Endothelial cell of umbilical vein (primary cell): ENCODE data around the gene COG4. TPM values are rescaled to one million over a fixed set of nuclear protein-coding genes. Genes with fewer than 3 reads are reported as not detected.

Experiments used
- BruUV-seq: library from RNA; stranded (reverse); fragments of 400-500 nt; replicated peaks from 2 replicates; lab custom pipeline; 2021; lab: Mats Ljungman, UMichigan
- CTCF ChIA-PET: fragments of 300-600, 350-600 bp; sonication (Branson Sonifier 250); formaldehyde crosslinking; loops from one replicate; lab custom pipeline; 2021; ENCODE audit warnings: antibody characterized with exemption, inconsistent platforms; lab: Charles Lee
- POLR2A ChIA-PET: fragments of 300-600, 350-600 bp; sonication (Branson Sonifier 250); formaldehyde crosslinking; loops from one replicate; lab custom pipeline; 2021; ENCODE audit warnings: antibody characterized with exemption, inconsistent platforms; lab: Charles Lee
- DNase-seq: peaks from one replicate; pipeline ENCODE4 v3.0.0-alpha.2; 2011; ENCODE audit warnings: low read depth, low spot score
- FAIRE-seq: peaks from 2 replicates; lab custom pipeline; 2011; peaks lifted over from hg19 to GRCh38; lab: Jason Lieb, UNC
- H2AFZ ChIP-seq: 2 replicates; pipeline ENCODE4 v1.6.0; 2012; ENCODE audit warnings: low read depth, low read length, control low read depth, inconsistent platforms
- H3K27ac ChIP-seq: 2 replicates; pipeline ENCODE4 v1.5.1; 2011; ENCODE audit warnings: low read depth, mild to moderate bottlenecking, control low read depth, low read length, moderate library complexity; ENCODE audit not compliant: insufficient read depth
- H3K27me3 ChIP-seq, 2 experiments: 2 replicates each; pipeline versions ENCODE4 v1.6.0 to v1.6.1; 2011; ENCODE audit warnings: low read length in 2 of 2, mixed read lengths in 1 of 2; ENCODE audit not compliant: control insufficient read depth in 2 of 2, insufficient read depth in 2 of 2
- H3K36me3 ChIP-seq, 2 experiments: 2 replicates in 1 of 2; 3 replicates in 1 of 2; pipeline ENCODE4 v1.5.1; 2011; ENCODE audit warnings: low read length in 2 of 2, mild to moderate bottlenecking in 1 of 2, moderate library complexity in 1 of 2; ENCODE audit not compliant: control insufficient read depth in 2 of 2, insufficient read depth in 2 of 2; ENCODE audit errors: extremely low read depth in 1 of 2
- H3K4me1 ChIP-seq: 3 replicates; pipeline ENCODE4 v1.5.1; 2011; ENCODE audit warnings: mild to moderate bottlenecking, low read length; ENCODE audit not compliant: control insufficient read depth, insufficient read depth; ENCODE audit errors: extremely low read depth
- H3K4me2 ChIP-seq: 2 replicates; pipeline ENCODE4 v1.6.1; 2011; ENCODE audit warnings: low read length, control low read depth, mixed read lengths; ENCODE audit not compliant: insufficient read depth
- H3K4me3 ChIP-seq, 3 experiments: fragments of 200-600 bp in 1 of 3; sonication (generic), shearing (Covaris generic) in 1 of 3; replicated peaks in 1 of 3; 2 replicates each; pipeline ENCODE4 v1.5.1; 2011 to 2016; ENCODE audit warnings: control low read depth in 3 of 3, low read length in 3 of 3, mild to moderate bottlenecking in 2 of 3, inconsistent platforms in 1 of 3, low read depth in 1 of 3, moderate library complexity in 1 of 3; ENCODE audit not compliant: insufficient read depth in 1 of 3
- H3K79me2 ChIP-seq: 2 replicates; pipeline ENCODE4 v1.6.0; 2012; ENCODE audit warnings: low read length, inconsistent platforms; ENCODE audit not compliant: control insufficient read depth, insufficient read depth
- H3K9ac ChIP-seq: replicated peaks from 2 replicates; pipeline ENCODE3; 2011; ENCODE audit warnings: low read length, control low read depth; ENCODE audit not compliant: insufficient read depth; ENCODE audit errors: extremely low read depth
- H3K9me1 ChIP-seq: replicated peaks from 3 replicates; pipeline ENCODE4 v1.6.0; 2011; ENCODE audit warnings: mild to moderate bottlenecking, low read length; ENCODE audit not compliant: control insufficient read depth, insufficient read depth; ENCODE audit errors: extremely low read depth
- H3K9me3 ChIP-seq: replicated peaks from 2 replicates; pipeline ENCODE4 v1.5.1; 2012; ENCODE audit warnings: low read length, inconsistent platforms; ENCODE audit not compliant: control insufficient read depth, insufficient read depth
- H4K20me1 ChIP-seq: replicated peaks from 2 replicates; pipeline ENCODE3; 2011; ENCODE audit warnings: mild to moderate bottlenecking, low read length; ENCODE audit not compliant: control insufficient read depth, insufficient read depth; ENCODE audit errors: extremely low read depth
- EZH2 ChIP-seq: IDR thresholded peaks from 2 replicates; pipeline ENCODE4 v1.6.1; 2012; ENCODE audit warnings: borderline replicate concordance, low read depth, mild to moderate bottlenecking, moderate library complexity, low read length, inconsistent platforms; ENCODE audit not compliant: severe bottlenecking
- FOS ChIP-seq: IDR thresholded peaks from 2 replicates; pipeline ENCODE4 v1.6.1; 2011; ENCODE audit warnings: mild to moderate bottlenecking, low read length, moderate library complexity, borderline replicate concordance; ENCODE audit not compliant: insufficient read depth
- GATA2 ChIP-seq: IDR thresholded peaks from 2 replicates; pipeline ENCODE4 v1.7.0; 2011; ENCODE audit warnings: low read depth, mild to moderate bottlenecking, moderate library complexity, mixed read lengths, low read length; ENCODE audit not compliant: insufficient read length, insufficient read depth
- JUN ChIP-seq: IDR thresholded peaks from 2 replicates; pipeline ENCODE4 v1.6.1; 2011; ENCODE audit warnings: borderline replicate concordance, low read depth; ENCODE audit not compliant: insufficient read length, insufficient read depth
- MYC ChIP-seq: IDR thresholded peaks from one replicate; pipeline ENCODE4 v1.6.1; 2011; ENCODE audit warnings: mild to moderate bottlenecking, low read depth, low read length
- POLR2A ChIP-seq: IDR thresholded peaks from 2 replicates; pipeline ENCODE4 v1.6.1; 2012; ENCODE audit warnings: low read depth, mild to moderate bottlenecking, control low read depth, low read length
- POLR2AphosphoS5 ChIP-seq: IDR thresholded peaks from 2 replicates; pipeline ENCODE4 v1.6.1; 2012; ENCODE audit warnings: low read depth, mild to moderate bottlenecking, control low read depth, low read length, moderate library complexity; ENCODE audit not compliant: insufficient read depth
- dilution Hi-C: fragments of 300-500 bp; cut with MboI; formaldehyde crosslinking; loops from one replicate; pipeline ENCODE4 v1.15.0; 2019; ENCODE audit warnings: low sequenced_read_pairs; ENCODE audit not compliant: extremely low pct_ligation_motif_present
- intact Hi-C: fragments of 100-400 bp; cut with micrococcal nuclease; formaldehyde crosslinking; loops from one replicate; pipeline ENCODE4 v1.10.0; 2022
- polyA plus RNA-seq, 4 experiments: library from polyadenylated mRNA; depleted of rRNA in 3 of 4; stranded (reverse) in 3 of 4; unstranded in 1 of 4; fragments of >200 nt; gene quantifications; 2 replicates each; pipeline versions ENCODE4 v1.2.1 to v1.2.3, GENCODE V29; 2011 to 2012; ENCODE audit warnings: missing spikeins in 1 of 4
- total RNA-seq: library from RNA; stranded (reverse); gene quantifications from 2 replicates; pipeline ENCODE4 v1.2.3, GENCODE V29; 2021
- TF ChIP-seq, protein P1 (sequence below): IDR thresholded peaks from 2 replicates; pipeline ENCODE4 v1.6.1; 2011; ENCODE audit not compliant: insufficient read depth, insufficient read length
- TF ChIP-seq, protein P2 (sequence below), 2 donors: IDR thresholded peaks; 1 replicate in 1 of 2; 2 replicates in 1 of 2; pipeline ENCODE4 v1.5.1; 2011; ENCODE audit warnings: low read length in 2 of 2, mild to moderate bottlenecking in 2 of 2, moderate library complexity in 2 of 2, control low read depth in 1 of 2, inconsistent platforms in 1 of 2, low read depth in 1 of 2; ENCODE audit not compliant: insufficient read depth in 1 of 2; ENCODE audit errors: extremely low read depth in 1 of 2

COG4 gene
- total and polyA plus RNA-seq, 2 donors (not counting 3 experiments of a cell fraction or from before 2014, with no cell fraction given): 53.7 to 61.2 TPM

DNA sequence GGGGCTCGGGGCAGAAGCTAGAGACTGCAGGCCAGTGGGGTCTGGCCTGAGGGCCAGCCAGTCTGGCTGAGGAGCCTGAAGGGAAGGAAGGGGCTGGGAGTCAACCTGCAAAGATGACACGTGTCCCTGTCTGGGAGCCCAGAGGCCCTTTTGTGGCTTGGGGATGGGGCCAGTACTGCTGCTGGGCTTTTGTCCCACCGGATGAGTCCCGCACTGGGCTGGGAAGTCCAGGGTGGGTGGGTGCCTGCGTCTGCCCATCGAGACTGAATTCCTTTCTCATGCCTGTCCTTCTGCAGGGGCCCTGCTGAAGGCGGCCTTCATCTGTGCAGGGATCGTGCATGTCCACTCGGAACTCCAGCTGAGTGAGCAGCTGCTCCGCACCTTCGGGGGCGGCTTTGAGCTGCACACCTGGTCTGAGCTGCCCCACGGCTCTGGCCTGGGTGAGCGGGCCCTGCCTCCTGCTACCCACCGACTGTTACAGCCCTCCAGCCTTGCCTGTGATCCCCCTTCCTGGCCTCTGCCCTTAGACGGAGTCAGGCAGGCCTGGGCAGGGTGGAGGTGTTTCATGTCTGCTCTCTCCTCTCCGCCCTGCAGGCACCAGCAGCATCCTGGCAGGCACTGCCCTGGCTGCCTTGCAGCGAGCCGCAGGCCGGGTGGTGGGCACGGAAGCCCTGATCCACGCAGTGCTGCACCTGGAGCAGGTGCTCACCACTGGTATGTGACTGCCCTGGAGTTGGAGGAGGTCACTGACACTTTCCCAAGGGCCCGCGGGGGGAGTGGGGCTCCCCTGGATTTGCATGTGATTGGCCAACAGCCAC is 48.1 kb downstream of the COG4 start:
- intact Hi-C loops (no loop called here), dilution Hi-C loops (no loop called here)
- H3K27me3 ChIP-seq: no peaks in the 10 kb centered on the region
- ChIA-PET CTCF (interaction anchor here (1.3 to 1.8 kb wide), 2 partner anchors 95 to 105 kb away, joined by 3 to 6 read pairs; no protein-coding TSS in a partner anchor), POLR2A (no interaction called here)
- H4K20me1 ChIP-seq: no peaks in the 10 kb centered on the region
- H3K4me3 ChIP-seq: no peak overlapping the region
- no peak overlapping the region for H3K9ac ChIP-seq
- H3K4me1 ChIP-seq: peaks cover 23% of the 10 kb centered on the region
- H3K9me1 ChIP-seq: no peaks in the 10 kb centered on the region
- H3K36me3 ChIP-seq: peaks cover 0 to under 1% of the 10 kb centered on the region in 2 experiments
- DNase-seq (no peak), FAIRE-seq (no peak)
- TF ChIP-seq MYC: no peak
- no peak overlapping the region for H3K4me2 ChIP-seq
- no peak overlapping the region for H3K27ac ChIP-seq
- BruUV-seq: no TSS peak
- no peaks in the 10 kb centered on the region for H3K79me2 ChIP-seq
- no peaks in the 10 kb centered on the region for H3K9me3 ChIP-seq
- no peak overlapping the region for H2AFZ ChIP-seq

DNA sequence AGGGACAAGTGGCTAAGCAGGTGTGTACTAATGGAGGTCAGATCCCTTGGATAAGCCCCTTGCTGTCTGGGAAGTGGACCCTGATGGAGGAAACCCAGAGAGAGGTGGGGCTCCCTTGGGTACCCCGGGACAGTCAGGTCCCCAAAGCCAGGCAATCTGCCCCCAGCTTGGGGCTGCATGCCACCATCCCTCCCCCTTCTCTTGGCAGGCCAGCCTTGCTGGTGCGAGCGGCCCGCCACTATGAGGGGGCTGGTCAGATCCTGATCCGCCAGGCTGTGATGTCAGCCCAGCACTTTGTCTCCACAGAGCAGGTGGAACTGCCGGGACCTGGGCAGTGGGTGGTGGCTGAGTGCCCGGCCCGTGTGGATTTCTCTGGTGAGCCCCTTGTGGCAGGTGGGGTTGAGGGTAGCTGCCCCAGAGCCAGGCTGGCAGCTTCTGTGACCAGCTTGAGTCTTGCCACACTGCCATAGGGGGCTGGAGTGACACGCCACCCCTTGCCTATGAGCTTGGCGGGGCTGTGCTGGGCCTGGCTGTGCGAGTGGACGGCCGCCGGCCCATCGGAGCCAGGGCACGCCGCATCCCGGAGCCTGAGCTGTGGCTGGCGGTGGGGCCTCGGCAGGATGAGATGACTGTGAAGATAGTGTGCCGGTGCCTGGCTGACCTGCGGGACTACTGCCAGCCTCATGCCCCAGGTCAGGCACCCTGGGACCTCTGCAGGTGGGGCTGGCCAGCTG is 48.9 kb downstream of the COG4 start:
- no TSS peak for BruUV-seq
- dilution Hi-C loops (no loop called here), intact Hi-C loops (no loop called here)
- DNase-seq (no peak), FAIRE-seq (no peak)
- POLR2A ChIA-PET: no interaction called here
- Histone ChIP-seq H3K9me1 (no peaks in the 10 kb centered on the region), H2AFZ (no peak overlapping the region), H3K4me3 (no peak overlapping the region), H3K79me2 (no peaks in the 10 kb centered on the region), H3K27ac (no peak overlapping the region), H3K9ac (no peak overlapping the region), H3K36me3 (no peaks in the 10 kb centered on the region), H4K20me1 (no peaks in the 10 kb centered on the region), H3K9me3 (no peaks in the 10 kb centered on the region), H3K27me3 (no peaks in the 10 kb centered on the region), H3K4me1 (peaks cover 23% of the 10 kb centered on the region), H3K4me2 (no peak overlapping the region)
- CTCF ChIA-PET: interaction anchor here (1.2 to 1.3 kb wide), 2 partner anchors 104 kb away, joined by 3 to 4 read pairs; no protein-coding TSS in a partner anchor
- TF ChIP-seq FOS (no peak), MYC (no peak), POLR2A (no peak), JUN (no peak), EZH2 (no peak), POLR2AphosphoS5 (no peak), GATA2 (no peak)
- TF ChIP-seq, protein P1, sequence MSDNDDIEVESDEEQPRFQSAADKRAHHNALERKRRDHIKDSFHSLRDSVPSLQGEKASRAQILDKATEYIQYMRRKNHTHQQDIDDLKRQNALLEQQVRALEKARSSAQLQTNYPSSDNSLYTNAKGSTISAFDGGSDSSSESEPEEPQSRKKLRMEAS: no peak
- TF ChIP-seq, protein P2, sequence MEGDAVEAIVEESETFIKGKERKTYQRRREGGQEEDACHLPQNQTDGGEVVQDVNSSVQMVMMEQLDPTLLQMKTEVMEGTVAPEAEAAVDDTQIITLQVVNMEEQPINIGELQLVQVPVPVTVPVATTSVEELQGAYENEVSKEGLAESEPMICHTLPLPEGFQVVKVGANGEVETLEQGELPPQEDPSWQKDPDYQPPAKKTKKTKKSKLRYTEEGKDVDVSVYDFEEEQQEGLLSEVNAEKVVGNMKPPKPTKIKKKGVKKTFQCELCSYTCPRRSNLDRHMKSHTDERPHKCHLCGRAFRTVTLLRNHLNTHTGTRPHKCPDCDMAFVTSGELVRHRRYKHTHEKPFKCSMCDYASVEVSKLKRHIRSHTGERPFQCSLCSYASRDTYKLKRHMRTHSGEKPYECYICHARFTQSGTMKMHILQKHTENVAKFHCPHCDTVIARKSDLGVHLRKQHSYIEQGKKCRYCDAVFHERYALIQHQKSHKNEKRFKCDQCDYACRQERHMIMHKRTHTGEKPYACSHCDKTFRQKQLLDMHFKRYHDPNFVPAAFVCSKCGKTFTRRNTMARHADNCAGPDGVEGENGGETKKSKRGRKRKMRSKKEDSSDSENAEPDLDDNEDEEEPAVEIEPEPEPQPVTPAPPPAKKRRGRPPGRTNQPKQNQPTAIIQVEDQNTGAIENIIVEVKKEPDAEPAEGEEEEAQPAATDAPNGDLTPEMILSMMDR (IDR thresholded peaks at IDR 0.05; ENCODE audit: extremely low read depth in 1 of 2, insufficient read depth in 1 of 2, low read depth in 1 of 2, low read length in 2 of 2): no peak
